Endometrium (tissue), 2 donors: ENCODE measurements around the gene HABP2.

Experiments used
- FAIRE-seq: peaks from 2 replicates; lab custom pipeline; 2012; peaks lifted over from hg19 to GRCh38; lab: Jason Lieb, UNC
- donor health status: control.
- donor health status: control.

The HABP2 gene

DNA sequence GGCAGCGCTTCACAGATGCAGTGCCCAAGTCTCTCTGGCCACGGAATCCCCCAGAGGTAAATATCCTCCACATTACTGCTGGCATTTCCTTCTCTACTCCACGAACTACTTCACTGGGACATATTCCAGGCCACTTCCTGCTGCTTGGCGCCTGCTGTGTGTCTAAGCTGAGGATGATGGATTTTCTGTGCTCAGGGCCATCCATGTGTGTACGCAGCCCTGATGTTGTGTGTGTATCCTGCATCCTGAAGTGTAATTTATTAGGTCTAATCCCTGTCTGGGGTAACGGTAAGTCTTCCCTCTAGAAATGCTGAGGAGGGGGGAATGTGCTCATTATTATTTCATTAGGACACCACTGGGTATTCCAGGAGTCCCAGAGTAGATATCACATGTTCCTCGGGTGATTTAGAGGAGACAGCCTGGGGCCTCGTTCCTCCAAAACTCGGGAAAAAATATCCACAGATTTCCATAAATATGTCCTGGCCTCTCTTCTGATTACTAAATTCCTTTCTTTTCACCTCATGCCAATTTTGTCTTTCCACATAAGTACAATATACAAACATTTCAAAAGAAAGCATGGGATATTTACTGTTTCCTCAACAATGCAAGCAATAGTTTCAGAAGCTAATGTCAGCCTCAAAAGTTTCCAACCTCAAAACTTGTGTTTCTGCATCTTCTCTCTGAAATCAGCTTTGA, 25.5 kb upstream of the HABP2 start:
- FAIRE-seq: no peak

DNA sequence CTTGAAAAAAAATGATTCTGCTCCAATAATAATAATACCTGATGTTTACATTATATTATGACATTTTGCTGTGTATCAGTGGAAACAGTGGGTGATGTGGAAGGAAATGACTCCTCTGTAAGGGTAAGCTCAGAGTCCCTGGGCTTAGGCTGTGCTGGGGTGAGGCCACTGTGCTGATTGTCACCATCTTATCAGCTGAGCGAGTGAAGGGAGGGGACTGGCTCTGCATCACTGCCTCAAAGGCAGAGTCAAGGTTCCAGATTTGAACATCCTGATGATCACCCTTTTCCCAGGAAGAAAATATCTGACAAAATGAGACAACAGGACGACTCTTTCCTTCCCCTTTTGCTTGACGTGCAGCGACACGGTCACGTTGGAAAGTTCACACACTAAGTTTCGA, 24.0 kb upstream of the HABP2 start:
- no peak for FAIRE-seq

DNA sequence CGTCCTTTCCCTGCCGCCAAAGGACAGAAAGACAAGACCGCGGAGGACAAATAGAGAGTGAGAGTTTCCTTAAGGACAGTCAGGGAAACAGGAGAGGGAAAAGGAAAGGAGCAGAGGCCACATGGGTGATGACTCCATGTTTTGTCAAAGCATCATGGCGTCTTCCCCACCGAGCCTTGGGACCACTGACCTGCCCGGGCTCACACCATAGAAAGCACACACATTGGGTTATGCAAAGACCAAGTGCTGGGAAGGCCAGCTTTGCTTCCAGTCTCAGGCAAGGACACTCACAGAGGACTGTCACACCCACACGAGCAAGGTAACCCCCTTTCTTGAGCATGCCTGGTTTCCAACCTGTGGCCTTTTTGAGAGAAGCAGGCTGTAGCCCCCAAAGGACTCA, 23.3 kb upstream of the HABP2 start:
- no peak for FAIRE-seq

DNA sequence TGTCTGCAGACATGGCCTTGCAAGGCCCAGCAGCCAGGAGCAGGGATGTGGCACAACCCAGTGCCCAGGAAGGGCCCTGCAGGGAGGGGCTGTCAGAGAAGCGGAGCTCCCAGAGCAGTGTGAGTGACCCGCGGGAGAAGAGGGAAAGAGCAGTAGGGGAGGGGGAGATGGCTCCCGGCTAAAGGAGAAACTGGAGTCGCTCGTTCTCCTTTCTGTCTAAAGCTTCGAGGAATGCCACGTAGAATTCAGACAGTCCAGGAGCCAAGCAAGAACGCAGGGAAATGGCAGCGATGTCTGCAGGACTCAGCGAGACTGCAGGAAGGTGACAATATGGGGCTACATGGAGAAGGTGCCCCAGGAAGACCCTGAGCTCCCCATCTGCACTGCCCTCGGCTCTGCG, 22.4 kb upstream of the HABP2 start:
- FAIRE-seq: no peak

DNA sequence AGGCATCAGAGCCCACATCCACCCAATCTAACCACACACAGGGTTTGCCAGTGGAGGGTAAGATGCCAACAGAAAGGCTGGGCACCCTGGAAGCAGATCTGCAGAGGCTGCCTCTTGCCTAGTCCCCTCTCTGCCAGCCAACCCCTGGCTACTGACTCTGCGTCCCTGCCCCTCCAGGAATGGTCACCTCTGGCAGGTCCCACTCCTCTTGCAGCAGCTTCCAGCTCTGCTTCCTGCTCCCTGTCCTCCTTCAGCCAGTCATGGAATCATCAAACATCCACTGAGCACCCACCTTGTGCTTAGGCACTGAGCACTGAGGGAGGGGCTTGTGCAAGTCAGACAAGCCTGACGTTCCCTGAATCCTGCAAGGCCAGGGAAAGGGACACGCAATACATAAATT, 20.1 kb upstream of the HABP2 start:
- FAIRE-seq: no peak

DNA sequence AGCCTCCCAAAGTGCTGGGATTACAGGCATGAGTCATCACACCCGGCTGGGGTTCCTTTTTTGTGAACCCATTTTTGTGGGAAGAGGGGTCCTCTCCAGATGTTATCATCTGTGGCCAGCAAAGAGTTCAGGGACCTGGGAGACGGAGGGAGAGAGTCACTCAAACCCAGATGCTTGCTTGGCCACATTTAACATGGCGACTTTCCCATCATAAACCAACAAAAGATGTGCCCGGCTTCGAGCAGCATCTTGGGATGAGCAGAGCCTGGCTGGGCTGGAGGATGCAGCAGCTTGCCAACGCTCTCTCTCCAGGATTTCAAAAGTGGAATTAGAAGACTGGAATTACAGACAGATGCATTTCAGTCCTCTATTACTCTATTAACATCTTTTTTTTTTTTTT, 19.1 kb upstream of the HABP2 start:
- FAIRE-seq: no peak

DNA sequence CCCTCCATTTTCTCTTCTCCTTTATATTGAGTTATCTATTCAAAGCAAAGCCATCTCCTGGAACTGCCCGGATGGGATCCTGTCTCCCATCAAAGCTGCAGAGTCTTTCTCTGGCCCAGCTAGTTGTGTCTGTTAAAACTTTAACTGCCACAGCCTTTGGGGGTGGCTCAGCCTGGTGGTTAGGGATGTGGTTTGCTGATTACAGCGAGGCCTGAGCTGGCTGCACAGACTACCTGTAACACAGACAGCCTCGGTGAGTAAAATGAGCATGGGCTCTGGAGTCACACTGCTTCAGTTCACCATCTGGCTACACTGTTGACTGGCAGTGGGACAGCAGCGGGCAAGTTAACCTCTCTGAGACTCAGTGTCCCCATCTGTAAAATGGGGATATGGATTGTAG, 18.4 kb upstream of the HABP2 start:
- no peak for FAIRE-seq

DNA sequence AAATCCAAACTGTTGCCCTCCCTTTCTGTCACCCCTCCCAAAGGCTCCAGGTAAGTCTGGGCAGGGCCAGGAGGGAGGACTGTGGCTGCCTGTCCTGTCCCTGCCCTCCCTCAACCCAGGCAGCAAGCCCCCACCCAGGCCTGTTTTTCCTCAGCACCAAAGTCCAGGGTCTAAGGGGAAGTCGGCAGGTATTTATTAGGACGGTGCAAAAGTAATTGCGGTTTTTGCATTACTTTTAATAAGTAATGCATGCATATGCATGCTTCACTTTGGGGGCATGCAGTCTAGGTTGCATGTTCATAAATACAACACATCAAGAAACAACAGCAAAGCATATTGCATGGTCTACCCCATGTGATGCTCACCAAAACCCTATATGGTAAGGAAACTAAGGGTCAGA, 15.2 kb upstream of the HABP2 start:
- FAIRE-seq: no peak

DNA sequence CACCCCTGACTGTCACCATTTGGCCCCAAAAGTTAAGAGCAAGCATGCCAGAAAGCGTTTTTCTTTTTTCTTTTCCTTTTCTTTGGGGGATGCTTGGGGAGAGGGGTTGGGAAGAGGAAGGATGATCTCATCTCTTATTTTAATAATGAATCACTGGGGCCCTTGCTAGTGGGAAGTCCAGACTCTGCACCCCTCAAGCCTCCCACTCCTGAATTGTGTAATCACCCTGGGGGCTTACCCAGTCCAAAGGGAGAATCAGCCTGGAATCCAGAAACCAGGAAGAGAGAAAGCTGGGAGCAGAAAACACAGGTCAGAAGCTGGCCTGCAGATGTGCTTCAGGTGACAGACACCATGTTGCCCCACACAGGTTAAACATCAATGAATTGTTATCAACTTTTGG, 14.7 kb upstream of the HABP2 start:
- no peak for FAIRE-seq

DNA sequence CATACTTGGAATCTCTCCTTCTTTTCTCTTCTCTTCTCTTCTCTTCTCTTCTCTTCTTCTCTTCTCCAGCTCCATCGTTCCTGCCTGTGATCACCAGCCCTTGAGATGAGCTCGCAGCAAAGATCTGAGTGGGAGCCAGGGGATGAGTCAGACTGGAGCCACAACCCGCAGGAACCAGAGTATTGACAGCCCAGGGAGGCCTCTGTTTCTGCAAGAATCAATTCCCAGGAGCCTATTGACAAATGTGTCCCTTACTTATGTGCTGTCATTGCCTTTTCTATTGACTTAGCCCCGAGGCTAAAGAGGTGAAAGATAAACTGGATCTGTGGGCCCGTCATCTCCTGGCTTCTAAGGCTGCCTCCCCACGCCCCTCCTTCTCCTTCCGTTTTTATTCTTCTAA, 13.1 kb upstream of the HABP2 start:
- no peak for FAIRE-seq

DNA sequence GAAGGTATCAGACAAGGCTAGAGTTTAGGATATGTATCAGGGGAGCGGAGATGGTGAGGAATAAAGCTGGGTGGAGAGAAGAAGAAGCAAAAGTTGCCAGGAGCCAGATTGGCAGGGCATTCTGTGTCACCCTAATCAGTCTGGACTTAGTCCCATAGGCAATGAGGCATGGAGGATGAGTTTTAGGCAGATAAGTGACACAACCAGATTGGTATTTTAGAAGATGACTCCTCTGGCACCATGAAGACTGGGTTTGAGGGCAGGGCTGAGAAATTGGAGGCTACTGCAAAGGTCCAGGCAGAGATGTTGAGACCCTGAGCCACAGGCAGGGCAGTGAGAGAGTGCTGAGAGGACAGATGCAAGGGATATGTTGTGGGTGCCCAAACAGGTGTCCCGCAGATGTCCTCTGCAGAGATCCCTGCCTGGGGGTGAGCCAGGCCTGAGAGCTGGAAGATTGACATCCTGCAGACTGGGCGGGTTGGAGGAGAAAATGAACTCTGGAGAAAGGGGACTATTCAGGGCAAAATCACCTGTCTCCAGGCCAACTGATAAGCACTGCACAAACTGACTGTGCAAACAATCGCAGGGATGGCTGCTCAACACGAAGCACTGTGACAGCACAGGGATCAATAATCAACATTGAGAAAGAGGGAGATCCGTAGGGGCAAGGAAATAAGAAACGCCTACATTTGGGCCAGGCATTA, 11.9 kb upstream of the HABP2 start:
- FAIRE-seq: no peak

DNA sequence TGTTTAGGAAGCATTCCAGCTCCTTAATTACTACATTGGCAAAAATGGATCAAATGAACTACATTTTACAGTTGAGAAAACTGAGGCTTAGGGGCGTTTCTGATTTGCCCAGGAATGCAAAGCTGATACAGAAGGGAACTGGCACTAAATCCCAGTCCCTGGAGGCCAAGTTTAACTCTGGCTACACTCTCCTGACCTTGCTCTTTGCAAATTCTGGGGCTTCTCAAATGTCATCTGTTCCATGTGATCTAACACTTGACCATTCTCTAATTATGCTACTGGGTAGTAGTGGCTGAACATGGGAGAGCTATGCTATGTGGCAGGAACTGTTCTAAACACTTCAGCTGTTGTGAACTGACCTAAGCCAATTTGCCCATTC, 11.3 kb upstream of the HABP2 start:
- no peak for FAIRE-seq

DNA sequence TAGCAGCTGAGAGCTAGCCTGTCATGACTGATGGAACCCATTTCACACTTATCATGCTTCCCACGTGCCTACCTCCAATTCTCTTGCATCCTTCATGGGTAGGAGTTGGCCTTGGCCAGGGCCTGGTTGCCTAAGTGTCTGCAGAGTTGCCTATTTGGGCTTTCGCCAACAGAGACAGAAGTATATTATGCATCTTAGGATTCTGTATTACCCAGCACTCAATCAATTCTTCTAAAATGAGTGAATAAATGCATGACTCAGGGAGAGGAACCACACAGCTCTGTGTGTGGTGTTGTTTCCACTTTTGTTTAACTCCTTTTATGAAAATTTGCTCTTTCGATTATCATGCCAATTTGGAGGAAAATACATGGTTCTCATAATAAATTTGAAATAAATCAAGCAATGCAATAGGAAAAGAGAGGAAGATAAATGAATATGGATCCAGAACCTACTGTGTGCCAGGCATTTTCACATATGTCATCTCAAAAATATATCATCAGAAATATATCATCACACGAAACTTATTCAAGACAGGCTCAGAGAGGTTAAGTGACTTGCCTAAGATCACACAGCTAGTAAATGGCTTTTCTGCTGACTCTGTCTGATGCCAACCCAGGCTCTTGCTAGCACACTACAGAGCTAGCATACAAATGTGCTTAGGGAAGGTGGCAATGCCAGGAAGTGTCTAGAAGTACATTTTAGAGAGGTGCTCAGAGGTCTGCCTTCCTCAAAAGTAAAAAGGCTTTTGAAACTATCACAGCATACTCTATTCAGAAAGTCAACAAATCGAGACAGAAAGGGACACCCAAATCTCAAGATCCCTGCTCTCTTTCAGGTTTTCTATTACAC, 9.5 kb upstream of the HABP2 start:
- no peak for FAIRE-seq

DNA sequence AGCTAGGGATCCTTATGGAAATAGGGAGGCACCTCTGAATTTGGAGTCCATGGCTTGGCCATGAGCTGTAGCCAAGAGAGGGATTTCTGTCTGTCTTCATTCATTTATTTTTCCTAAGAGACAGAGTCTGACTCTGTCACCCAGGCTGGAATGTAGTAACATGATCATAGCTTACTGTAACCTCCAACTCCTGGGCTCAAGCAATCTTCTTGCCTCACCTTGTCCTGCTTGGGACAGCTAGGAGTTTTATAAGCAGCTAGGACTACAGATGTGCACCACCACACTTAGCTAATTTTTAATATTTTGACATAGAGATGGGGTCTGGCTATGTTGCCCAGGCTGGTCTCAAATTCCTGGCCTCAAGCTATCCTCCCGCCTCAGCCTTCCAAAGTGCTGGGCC, 8.5 kb upstream of the HABP2 start:
- no peak for FAIRE-seq

DNA sequence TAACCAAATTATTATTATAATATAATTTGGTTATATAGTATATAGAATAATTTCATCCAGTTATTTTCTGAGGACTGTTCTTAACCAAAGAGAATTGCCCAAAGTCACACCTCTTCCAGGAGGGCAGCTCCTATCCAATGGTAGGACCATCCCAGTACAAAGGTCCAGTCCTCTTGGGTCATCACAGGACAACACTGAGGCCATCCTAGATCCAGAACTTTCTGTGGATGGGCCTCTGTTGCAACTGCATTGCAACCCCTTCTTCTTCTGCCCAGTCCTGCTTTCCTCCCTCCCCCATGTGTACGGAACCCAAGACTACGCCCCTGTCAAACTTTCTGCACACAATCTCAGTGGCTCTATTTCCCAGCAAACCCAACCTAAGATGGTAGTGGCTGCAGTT, 5.4 kb upstream of the HABP2 start:
- no peak for FAIRE-seq

DNA sequence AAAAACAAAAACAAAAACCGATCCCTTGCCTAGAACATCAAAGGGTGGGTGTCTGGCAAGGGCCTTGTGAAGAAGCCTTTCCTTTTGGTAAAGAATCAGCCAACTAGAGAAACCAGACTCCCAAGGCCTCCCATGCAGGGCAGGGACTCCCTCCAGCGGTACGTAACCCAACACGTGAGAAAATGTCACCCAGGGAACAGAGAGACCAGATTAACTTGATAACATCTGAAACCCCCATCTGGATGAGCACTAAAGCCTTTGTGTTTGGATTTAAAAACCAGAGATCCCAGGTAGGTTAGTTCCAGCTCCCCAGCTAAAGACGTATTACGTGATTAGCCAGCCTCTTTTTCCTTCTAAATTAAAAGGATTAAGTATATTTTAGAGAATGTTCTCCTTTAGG, 3.0 kb upstream of the HABP2 start:
- no peak for FAIRE-seq

DNA sequence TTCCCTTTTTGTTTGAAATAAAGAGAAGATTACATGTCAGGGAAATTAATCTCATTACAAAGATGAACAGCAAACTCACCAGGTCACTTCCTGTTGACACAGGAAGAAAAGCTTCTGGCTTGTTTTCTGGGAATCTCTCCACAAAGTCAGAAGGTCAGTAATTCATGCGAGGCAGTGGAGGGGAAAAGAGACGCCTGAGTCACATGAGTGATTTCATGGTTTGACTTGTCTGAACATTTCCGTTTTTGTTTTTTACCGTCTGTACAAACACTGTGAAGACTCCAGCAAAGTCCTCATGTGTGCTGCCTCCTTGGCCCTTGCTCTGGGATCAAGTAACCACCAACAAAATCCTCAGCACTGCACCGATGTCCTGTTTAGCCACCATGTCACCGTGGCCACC, 2.5 kb upstream of the HABP2 start:
- FAIRE-seq: no peak

DNA sequence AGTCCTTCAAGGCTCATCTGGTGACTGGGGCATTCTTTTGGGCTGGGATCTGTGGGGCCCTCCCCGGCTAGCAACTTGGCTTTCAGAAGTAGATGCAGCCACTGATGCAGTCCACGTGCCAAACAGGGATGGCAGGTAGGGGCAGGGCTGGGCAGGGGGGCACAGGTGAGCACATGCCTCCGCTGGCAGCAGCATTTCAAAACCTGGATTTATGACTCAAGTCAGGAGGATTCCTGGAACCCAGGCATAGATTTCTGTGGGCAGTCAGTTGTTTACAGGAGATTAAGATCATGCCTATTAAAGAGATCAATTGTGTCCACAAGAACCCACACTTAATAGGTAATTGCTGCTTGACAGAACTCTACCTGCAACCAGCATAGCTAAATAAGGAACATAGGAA, 839 bp upstream of the HABP2 start:
- FAIRE-seq: no peak

DNA sequence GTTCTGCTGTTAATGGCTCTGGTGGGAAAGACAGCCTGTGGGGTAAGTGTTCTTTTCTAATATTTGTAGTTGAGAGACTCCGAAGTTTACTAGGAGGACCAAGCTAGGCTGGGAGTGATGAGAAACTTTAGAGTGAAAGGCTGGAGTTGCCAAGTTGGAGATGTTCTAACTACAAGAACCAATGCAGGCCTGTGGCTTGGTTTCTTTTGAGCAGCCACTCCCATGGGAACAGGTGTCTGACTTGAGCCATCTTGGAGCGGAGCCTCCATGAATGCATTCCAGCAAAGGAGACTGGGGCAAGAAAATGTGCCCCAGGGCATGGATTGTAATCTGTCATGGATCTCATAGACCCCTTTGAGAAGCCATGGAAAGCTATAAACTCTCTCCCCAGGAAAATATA, 296 bp downstream of the HABP2 start:
- FAIRE-seq: no peak

DNA sequence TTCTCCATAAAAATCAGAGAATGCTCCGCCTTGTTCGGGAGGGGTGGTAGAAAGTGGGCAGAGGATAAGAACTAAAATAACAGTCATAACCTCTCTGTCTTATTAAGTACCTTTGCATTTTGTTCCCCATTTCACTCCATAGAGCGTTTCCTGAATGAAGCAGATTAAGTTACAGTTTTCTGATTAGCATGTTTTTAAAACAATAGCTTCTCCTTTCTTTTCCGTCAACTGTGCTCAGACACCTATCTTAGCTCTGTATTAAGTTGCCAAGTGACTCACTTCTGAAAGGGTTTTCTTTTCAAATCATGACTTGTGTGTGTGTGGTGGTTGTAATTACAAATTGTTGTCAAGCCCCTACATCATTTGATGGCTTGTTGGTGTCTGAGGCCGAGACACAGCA, 1.4 kb downstream of the HABP2 start:
- FAIRE-seq: no peak

DNA sequence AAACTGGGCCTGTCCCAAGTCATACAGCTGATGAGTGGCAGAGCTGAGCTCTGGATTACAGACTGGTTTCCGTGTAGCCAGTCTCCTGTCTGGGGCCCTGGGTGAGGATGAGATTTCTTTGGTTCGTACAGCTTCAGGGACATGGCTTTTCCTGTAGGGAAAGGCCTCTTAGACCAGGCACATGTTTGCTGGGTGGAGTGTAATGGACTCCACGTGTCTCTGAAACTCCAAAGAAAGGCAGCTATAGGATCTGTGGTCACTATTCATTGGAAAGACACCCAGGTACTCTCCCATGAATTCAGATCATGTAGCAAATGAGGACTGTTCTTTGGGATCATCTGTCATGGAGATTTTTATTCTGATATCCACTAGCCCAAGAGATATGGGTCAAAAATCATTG, 2.4 kb downstream of the HABP2 start:
- no peak for FAIRE-seq

DNA sequence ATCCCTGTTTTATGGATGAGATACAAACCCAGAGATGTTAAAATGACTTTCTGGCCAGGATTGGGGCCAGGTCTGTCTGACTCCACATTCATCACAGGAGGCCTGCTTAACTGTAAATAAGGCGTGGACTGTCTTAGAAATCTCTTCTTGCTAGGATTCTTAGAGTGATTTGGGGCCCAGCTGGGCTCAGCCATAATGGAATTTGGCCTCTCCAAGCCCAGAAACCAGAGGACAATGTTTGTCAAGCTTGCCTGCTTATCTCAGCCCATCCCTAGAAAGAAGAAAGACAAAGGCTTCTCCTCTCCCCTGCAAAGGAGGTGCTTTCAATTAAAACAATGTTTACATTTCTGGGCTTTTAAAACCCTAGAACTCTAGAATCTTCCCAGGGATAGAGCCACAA, 2.9 kb downstream of the HABP2 start:
- no peak for FAIRE-seq

DNA sequence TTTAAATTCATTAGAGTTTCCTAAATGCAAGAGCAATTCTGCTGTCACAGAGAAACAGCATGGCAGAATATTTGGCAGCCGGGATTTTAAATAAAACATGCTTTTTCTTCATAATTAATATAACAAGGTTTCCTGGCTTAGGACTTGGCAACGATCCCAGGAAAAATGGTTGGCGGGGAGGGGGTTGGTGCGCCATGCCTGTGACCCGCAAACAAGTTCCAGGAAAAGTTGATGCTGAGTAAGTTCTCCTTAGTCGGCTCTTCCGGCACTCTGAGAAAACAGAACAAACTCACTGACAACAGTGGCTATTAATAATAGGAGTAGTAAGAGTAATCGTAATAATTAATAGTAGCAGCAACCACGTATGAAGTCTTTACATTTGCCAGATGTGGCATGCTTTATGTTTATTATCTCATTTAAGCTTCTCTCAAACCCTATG, 4.6 kb downstream of the HABP2 start:
- no peak for FAIRE-seq
